Smooth muscle cell (in vitro differentiated cells): Measurements from ENCODE around the gene GPAM. TPM values are rescaled to one million over a fixed set of nuclear protein-coding genes. Genes with fewer than 3 reads are reported as not detected.
A peak's percentile ranks its signal among the peaks of the same experiment; 100 is the strongest.

Source experiments
- DNase-seq: peaks from one replicate; lab custom pipeline; 2025; ENCODE audit not compliant: unreplicated experiment; lab: John Stamatoyannopoulos, UW
- H2AFZ ChIP-seq: fragments of 200-600 bp; sonication (generic); 2 replicates; pipeline ENCODE4 v1.6.0; 2016; ENCODE audit warnings: antibody characterized with exemption, low read depth, mild to moderate bottlenecking
- H3F3A ChIP-seq: fragments of 200-600 bp; sonication (generic); 2 replicates; pipeline ENCODE4 v1.6.0; 2017; ENCODE audit warnings: antibody characterized with exemption, low read depth
- H3K27ac ChIP-seq: fragments of 200-600 bp; sonication (generic); 2 replicates; pipeline ENCODE4 v1.5.1; 2016; ENCODE audit warnings: low read depth, mild to moderate bottlenecking
- H3K27me3 ChIP-seq: fragments of 200-600 bp; sonication (generic); 2 replicates; pipeline ENCODE4 v1.6.1; 2016; ENCODE audit warnings: low read depth, mild to moderate bottlenecking
- H3K36me3 ChIP-seq: fragments of 200-600 bp; sonication (generic); 2 replicates; pipeline ENCODE4 v1.5.1; 2016; ENCODE audit warnings: low read depth
- H3K4me1 ChIP-seq: fragments of 200-600 bp; sonication (generic); 2 replicates; pipeline ENCODE4 v1.5.1; 2016; ENCODE audit warnings: low read depth
- H3K4me2 ChIP-seq: fragments of 200-600 bp; sonication (generic); 2 replicates; pipeline ENCODE4 v1.6.0; 2016; ENCODE audit warnings: mild to moderate bottlenecking
- H3K4me3 ChIP-seq: fragments of 200-600 bp; sonication (generic); 2 replicates; pipeline ENCODE4 v1.5.1; 2016; ENCODE audit warnings: mild to moderate bottlenecking
- H3K79me2 ChIP-seq: fragments of 200-600 bp; sonication (generic); 2 replicates; pipeline ENCODE4 v1.6.0; 2016; ENCODE audit warnings: low read depth, mild to moderate bottlenecking
- H3K9ac ChIP-seq: fragments of 200-600 bp; sonication (generic); 2 replicates; pipeline ENCODE4 v1.6.0; 2016; ENCODE audit warnings: low read depth
- H3K9me3 ChIP-seq: fragments of 200-600 bp; sonication (generic); replicated peaks from 2 replicates; pipeline ENCODE4 v1.5.1; 2016; ENCODE audit warnings: low read depth
- H4K20me1 ChIP-seq: fragments of 200-600 bp; sonication (generic); 2 replicates; pipeline ENCODE4 v1.6.0; 2016; ENCODE audit warnings: low read depth
- WGBS: methylation state at CpG from one replicate; pipeline ENCODE4 v1.1.7; 2016; ENCODE audit warnings: low lambda C conversion rate; 5-methylcytosine and 5-hydroxymethylcytosine counted together
- polyA plus RNA-seq: library from polyadenylated mRNA; unstranded; fragments of >200 nt; fragmentation: Nextera tagmentation; extraction: Ambion mirVana; gene quantifications from 2 replicates; pipeline ENCODE4 v1.2.1, GENCODE V29; 2016
- total RNA-seq: library from RNA; depleted of rRNA; stranded (reverse); fragments of >200 nt; gene quantifications from 2 replicates; pipeline ENCODE4 v1.2.3, GENCODE V29; 2014
- TF ChIP-seq, protein P1 (sequence below): fragments of 200-600 bp; sonication (generic); IDR thresholded peaks from 2 replicates; pipeline ENCODE4 v1.5.1; 2017; ENCODE audit warnings: borderline replicate concordance, mild to moderate bottlenecking, antibody characterized with exemption; ENCODE audit not compliant: insufficient read depth, poor library complexity, severe bottlenecking

Gene GPAM
- total and polyA plus RNA-seq, 2 experiments from 2014 or later, result 5.1 to 11.7 TPM

DNA sequence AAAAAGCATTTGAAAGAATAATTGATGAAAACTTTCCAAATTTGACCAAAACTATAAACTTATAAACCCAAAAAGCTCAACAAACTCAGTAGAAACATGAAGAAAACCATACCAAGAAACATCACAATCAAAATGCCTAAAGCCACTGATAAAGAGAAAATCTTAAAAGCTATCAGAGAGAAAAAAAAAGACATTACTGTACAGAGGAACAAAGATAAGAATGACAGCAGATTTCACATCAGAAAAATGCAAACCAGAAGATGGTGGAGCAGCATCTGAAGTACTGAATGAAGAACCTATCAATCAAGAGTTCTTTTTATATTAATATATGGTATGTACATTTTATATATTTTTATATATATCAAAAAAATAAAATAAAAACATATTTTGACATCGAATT is 2.4 kb upstream of the GPAM start:
- Histone ChIP-seq H3K9ac (no peak overlapping the region), H3K4me2 (no peak overlapping the region), H3K79me2 (no peaks in the 10 kb centered on the region), H3K27me3 (no peaks in the 10 kb centered on the region), H4K20me1 (no peaks in the 10 kb centered on the region), H3K4me3 (no peak overlapping the region), H3K27ac (no peak overlapping the region), H3K9me3 (no peaks in the 10 kb centered on the region), H2AFZ (no peak overlapping the region), H3K36me3 (no peaks in the 10 kb centered on the region), H3F3A (no peaks in the 10 kb centered on the region), H3K4me1 (peaks cover 4% of the 10 kb centered on the region)
- 94% methylated on average over 1 of the region's 1 CpG for WGBS
- TF ChIP-seq, protein P1, sequence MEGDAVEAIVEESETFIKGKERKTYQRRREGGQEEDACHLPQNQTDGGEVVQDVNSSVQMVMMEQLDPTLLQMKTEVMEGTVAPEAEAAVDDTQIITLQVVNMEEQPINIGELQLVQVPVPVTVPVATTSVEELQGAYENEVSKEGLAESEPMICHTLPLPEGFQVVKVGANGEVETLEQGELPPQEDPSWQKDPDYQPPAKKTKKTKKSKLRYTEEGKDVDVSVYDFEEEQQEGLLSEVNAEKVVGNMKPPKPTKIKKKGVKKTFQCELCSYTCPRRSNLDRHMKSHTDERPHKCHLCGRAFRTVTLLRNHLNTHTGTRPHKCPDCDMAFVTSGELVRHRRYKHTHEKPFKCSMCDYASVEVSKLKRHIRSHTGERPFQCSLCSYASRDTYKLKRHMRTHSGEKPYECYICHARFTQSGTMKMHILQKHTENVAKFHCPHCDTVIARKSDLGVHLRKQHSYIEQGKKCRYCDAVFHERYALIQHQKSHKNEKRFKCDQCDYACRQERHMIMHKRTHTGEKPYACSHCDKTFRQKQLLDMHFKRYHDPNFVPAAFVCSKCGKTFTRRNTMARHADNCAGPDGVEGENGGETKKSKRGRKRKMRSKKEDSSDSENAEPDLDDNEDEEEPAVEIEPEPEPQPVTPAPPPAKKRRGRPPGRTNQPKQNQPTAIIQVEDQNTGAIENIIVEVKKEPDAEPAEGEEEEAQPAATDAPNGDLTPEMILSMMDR, result no peak
- DNase-seq, result no peak

GRCh38 chr10:112184379-112184778 is 814 bp upstream of the GPAM start:
- Histone ChIP-seq H3K36me3 (no peaks in the 10 kb centered on the region), H3K27me3 (no peaks in the 10 kb centered on the region), H3K4me2 (peak overlapping the region; percentile 95), H3F3A (no peaks in the 10 kb centered on the region), H3K79me2 (no peaks in the 10 kb centered on the region), H2AFZ (peak overlapping the region; percentile 96), H3K9me3 (no peaks in the 10 kb centered on the region), H3K9ac (peak overlapping the region; percentile 84), H3K4me3 (peak overlapping the region; percentile 81), H3K27ac (peak overlapping the region; percentile 83), H4K20me1 (no peaks in the 10 kb centered on the region), H3K4me1 (peaks cover 4% of the 10 kb centered on the region)
- TF ChIP-seq, protein P1, result no peak
- WGBS, result 43% methylated on average over 2 of the region's 2 CpGs
- no peak for DNase-seq

GRCh38 chr10:112184052-112184371 is 447 bp upstream of the GPAM start:
- H3K9me3 ChIP-seq, result no peaks in the 10 kb centered on the region
- no peaks in the 10 kb centered on the region for H4K20me1 ChIP-seq
- H3K27me3 ChIP-seq, result no peaks in the 10 kb centered on the region
- no peak for DNase-seq
- TF ChIP-seq, protein P1, result no peak
- no peaks in the 10 kb centered on the region for H3F3A ChIP-seq
- peak overlapping the region; percentile 95 for H3K4me2 ChIP-seq
- WGBS, result 19% methylated on average over 5 of the region's 5 CpGs
- H3K79me2 ChIP-seq, result no peaks in the 10 kb centered on the region
- H3K4me3 ChIP-seq, result peak overlapping the region; percentile 81
- H3K36me3 ChIP-seq, result no peaks in the 10 kb centered on the region
- peaks cover 4% of the 10 kb centered on the region for H3K4me1 ChIP-seq
- peak overlapping the region; percentile 96 for H2AFZ ChIP-seq
- H3K9ac ChIP-seq, result peak overlapping the region; percentile 84
- H3K27ac ChIP-seq, result peak overlapping the region; percentile 83

- DNase-seq, result no peak
- TF ChIP-seq, protein P1, result no peak
- H3K27ac ChIP-seq, result peak overlapping the region; percentile 83
These were observed 709 bp downstream of the GPAM start for GRCh38 chr10:112182784-112183328.

More at GRCh38 chr10:112182784-112183328, 709 bp downstream of the GPAM start:
- no peaks in the 10 kb centered on the region for H3F3A ChIP-seq
- H3K79me2 ChIP-seq, result no peaks in the 10 kb centered on the region
- H2AFZ ChIP-seq, result peak overlapping the region; percentile 96
- peak overlapping the region; percentile 81 for H3K4me3 ChIP-seq
- H4K20me1 ChIP-seq, result no peaks in the 10 kb centered on the region
- H3K9ac ChIP-seq, result peak overlapping the region; percentile 84
- no peaks in the 10 kb centered on the region for H3K9me3 ChIP-seq
- H3K4me2 ChIP-seq, result peak overlapping the region; percentile 95
- H3K27me3 ChIP-seq, result no peaks in the 10 kb centered on the region
- H3K36me3 ChIP-seq, result no peaks in the 10 kb centered on the region
- 37% methylated on average over 10 of the region's 10 CpGs for WGBS
- H3K4me1 ChIP-seq, result peaks cover 4% of the 10 kb centered on the region
